Right ventricle myocardium inferior (tissue), 1 donor: Measurements from ENCODE around the gene XPR1. TPM values are rescaled to one million over a fixed set of nuclear protein-coding genes. Genes with fewer than 3 reads are reported as not detected.
"Not testable (repeated sequence)": the region's sequence is repeated elsewhere in the genome, so short reads cannot be mapped to it uniquely, and the experiment has no call there.

Experiments
- ATAC-seq: fragments of 200-7000 bp; cut with Tn5 transposase; one replicate; pipeline ENCODE4 v1.9.1; 2020; ENCODE audit warnings: mild to moderate bottlenecking, moderate library complexity
- DNase-seq: peaks from one replicate; pipeline ENCODE4 v3.0.0; 2021; ENCODE audit errors: missing footprints
- intact Hi-C: fragments of 100-400 bp; cut with DNase I; formaldehyde crosslinking; loops from one replicate; pipeline ENCODE4 v1.11.0; 2022
- total RNA-seq: library from RNA; stranded (reverse); fragmentation: NEBNext Ultra II Directional; extraction: Animal tissue kit (Norgen Biotek cat#: 25700); gene quantifications from one replicate; pipeline ENCODE4 v1.2.1, GENCODE V29; 2021
- donor health status: DM: no; HTN: yes; CAD: no; lungs with severe emphysema.

Gene XPR1
- total RNA-seq, 1 donor from 2014 or later: 35.8 TPM

GRCh38 chr1:180793451-180793850 is 161.6 kb downstream of the XPR1 start:
- DNase-seq: no peak
- ATAC-seq: no peak
- intact Hi-C loops: no loop called here

DNA sequence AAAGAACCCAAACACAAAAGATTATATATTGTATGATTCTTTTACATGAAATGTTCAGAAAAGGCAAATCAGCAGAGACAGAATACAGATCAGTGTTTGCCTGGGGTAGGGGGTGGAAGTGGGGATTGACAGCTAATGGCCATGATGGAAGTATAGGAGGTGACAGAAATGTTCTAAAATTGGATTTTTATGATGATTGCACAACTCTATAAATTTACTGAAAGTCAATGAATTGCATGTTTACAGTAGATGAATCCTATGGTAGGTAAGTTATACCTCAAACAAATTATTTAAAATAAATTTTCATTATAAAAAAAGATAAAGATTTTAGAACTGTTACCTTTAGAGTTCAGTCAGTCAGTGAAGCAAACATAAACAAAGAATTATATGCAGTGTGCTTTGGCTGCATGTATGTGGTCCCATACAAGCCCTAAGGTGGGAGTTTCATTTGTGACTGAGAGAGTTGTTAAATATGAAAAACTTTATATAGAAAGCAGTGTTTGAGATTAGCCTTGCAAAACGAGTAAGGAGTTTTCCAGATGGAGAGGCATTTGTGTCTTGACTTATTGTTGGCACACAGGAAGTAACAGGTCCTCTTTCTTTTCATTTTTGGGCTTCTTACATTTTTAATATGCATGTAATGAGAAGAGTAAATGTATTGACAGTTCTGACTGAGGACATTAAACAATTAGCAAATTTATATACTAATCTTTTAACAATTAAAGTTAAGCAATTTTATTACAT is 165.2 kb downstream of the XPR1 start:
- DNase-seq: no peak
- no peak for ATAC-seq
- intact Hi-C loops: no loop called here

- ATAC-seq: no peak
- intact Hi-C loops: no loop called here
- no peak for DNase-seq
These were observed 169.1 kb downstream of the XPR1 start for GRCh38 chr1:180800945-180801344.

- intact Hi-C loops: no loop called here
- DNase-seq: no peak
These were observed 171.0 kb downstream of the XPR1 start for GRCh38 chr1:180802813-180803212.

DNA sequence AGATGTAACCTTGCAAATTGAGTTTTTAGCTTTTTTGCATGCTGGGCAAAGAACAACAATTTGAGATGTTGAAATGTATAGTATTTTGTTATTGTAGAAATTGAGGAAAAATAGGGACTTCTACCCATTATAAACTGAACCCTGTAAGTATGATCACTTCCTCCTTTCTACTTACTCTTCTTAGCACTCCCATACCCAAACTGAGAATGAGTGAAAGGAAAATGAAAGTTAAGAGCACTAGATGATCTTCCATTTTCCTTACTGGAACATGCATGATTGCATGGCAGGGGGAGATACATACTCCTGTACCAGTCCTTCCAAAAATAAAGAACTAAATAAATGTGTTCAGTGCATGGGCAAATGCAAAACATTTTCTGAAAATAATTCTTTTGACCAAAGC is 173.5 kb downstream of the XPR1 start:
- no peak for DNase-seq
- intact Hi-C loops: no loop called here
- ATAC-seq: no peak

More at GRCh38 chr1:180802813-180803212, 171.0 kb downstream of the XPR1 start:
- no peak for ATAC-seq

- intact Hi-C loops: no loop called here
- DNase-seq (no peak), ATAC-seq (no peak)
These were observed 179.5 kb downstream of the XPR1 start for GRCh38 chr1:180811298-180811697.

DNA sequence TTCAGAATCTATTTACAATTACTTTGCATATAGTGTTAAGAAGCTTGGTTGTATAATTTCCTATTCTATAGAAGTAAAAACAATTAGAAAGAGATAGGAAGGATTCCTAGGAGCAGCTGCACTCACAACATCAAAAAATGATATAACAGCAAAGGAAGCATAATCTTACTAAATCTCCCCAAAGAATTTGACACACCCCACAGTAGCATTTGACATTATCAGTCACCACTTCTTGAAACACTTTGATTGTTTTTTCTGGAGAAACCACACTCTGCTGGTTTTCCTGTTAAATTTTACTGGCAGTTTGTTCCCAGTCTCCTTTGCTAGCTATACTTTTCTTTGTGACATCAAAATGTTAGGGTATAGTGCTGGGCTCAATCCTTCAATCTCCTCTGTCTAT is 180.1 kb downstream of the XPR1 start:
- intact Hi-C loops: no loop called here
- ATAC-seq: no peak
- DNase-seq: no peak

DNA sequence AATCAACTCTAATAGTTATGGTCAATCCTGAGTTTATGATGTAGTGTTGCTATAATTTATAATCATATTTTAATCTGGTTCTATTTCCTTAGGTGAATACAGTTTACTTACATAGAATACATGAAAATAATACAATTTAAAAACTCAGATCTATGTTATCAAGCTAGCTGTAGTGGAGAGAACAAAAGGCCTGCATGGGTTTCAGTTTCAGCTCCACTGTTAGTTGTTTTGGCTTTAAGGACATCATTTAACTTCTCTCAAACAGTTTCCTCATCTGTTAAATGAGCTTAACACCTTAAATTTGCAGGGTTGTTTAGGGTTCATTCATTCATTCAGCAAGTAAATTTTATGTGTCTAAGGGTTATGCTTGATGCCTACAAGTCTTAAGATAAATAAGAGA is 182.4 kb downstream of the XPR1 start:
- ATAC-seq (no peak), DNase-seq (no peak)
- intact Hi-C loops: no loop called here

GRCh38 chr1:180815188-180815587 is 183.4 kb downstream of the XPR1 start:
- intact Hi-C loops: no loop called here
- ATAC-seq (no peak), DNase-seq (no peak)

GRCh38 chr1:180816132-180816531 is 184.3 kb downstream of the XPR1 start:
- ATAC-seq: no peak
- intact Hi-C loops: no loop called here
- DNase-seq: no peak

DNA sequence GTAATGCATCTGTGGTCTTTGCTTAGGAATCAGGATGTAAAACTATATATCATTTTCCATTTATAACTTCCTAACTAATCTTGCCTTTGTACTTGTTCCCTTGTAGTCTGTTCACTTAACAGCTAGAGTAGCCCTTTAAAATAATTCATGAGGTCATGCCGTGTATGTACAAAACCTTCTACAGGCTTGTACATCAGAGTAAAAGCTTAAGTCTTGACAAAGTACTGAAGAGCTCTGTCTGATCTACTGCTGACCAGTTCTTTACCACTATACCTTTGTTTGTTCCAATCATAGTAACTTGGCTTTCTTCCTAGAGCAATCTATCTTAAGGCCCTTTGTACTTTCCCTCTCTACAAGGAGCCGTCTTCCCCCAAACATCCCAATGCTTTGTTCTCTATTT is 190.1 kb downstream of the XPR1 start:
- intact Hi-C loops: no loop called here
- no peak for ATAC-seq
- no peak for DNase-seq

- ATAC-seq, intact Hi-C loops, DNase-seq: not testable (repeated sequence)
These were observed 199.7 kb downstream of the XPR1 start for GRCh38 chr1:180831507-180831906.

GRCh38 chr1:180833180-180833579 is 201.4 kb downstream of the XPR1 start:
- DNase-seq, ATAC-seq, intact Hi-C loops: not testable (repeated sequence)

- intact Hi-C loops: no loop called here
- no peak for ATAC-seq
- no peak for DNase-seq
These were observed 204.6 kb downstream of the XPR1 start for GRCh38 chr1:180836449-180836848.

- intact Hi-C loops: no loop called here
- ATAC-seq (no peak), DNase-seq (no peak)
These were observed 205.2 kb downstream of the XPR1 start for GRCh38 chr1:180837020-180837419.

DNA sequence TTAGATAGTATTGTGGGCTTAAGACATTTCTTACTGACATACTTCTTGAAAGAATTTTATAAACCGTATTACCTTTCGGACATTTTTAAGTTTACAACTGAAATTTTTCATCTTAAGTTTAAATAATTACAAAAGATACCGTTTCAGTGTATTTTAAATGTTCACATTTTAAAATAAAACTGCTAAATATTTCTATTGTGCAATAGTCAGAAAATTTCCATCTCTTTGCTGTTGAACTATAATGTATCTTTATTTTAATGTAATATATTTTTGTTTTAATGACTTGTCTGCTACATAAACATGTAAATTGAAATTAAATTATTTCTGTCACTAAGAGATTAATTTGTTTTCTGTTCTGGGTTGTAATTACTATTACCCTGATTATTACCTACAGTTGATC is 206.7 kb downstream of the XPR1 start:
- DNase-seq: no peak
- no peak for ATAC-seq
- intact Hi-C loops: no loop called here

DNA sequence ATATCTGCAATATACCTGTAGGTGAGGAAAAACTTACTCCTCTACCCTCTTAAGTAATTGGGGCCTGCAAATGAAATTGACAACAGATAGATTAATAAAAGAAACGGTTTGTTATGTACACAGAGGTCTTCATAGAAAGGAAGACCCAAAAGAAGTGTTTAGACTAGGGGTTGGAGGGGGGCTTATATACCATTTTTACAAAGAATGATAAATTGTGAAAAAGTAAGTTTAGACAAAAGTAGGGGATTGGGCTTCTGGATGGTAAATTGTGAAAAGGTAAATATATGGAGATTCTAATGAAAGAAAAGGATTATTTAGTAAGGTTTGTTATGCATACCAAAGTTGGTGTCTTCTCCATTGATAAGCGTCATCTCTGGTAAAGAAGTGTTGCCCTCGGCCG is 207.7 kb downstream of the XPR1 start:
- DNase-seq: no peak
- intact Hi-C loops: no loop called here
- ATAC-seq: no peak

GRCh38 chr1:180841415-180841814 is 209.6 kb downstream of the XPR1 start:
- intact Hi-C loops: no loop called here
- ATAC-seq: no peak
- no peak for DNase-seq

DNA sequence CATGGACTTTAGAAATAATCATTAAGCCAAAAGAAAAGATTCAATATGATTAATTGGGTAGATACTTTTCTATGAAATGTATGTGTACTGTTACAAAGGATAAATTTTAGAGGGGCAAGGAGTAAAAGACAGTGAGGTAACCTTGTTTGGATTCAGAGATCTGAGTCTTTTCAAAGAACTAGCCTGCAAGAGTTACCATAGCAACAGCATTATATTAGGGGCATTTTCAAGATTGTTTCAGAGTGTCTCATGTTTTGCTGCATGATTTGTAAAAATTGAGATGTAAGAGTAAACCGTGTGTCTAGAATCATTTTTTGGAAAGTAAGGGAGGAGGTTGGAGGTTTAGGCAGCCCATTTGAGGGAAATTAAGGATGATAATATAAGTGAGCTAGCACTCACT is 210.2 kb downstream of the XPR1 start:
- intact Hi-C loops: no loop called here
- no peak for DNase-seq
- no peak for ATAC-seq

DNA sequence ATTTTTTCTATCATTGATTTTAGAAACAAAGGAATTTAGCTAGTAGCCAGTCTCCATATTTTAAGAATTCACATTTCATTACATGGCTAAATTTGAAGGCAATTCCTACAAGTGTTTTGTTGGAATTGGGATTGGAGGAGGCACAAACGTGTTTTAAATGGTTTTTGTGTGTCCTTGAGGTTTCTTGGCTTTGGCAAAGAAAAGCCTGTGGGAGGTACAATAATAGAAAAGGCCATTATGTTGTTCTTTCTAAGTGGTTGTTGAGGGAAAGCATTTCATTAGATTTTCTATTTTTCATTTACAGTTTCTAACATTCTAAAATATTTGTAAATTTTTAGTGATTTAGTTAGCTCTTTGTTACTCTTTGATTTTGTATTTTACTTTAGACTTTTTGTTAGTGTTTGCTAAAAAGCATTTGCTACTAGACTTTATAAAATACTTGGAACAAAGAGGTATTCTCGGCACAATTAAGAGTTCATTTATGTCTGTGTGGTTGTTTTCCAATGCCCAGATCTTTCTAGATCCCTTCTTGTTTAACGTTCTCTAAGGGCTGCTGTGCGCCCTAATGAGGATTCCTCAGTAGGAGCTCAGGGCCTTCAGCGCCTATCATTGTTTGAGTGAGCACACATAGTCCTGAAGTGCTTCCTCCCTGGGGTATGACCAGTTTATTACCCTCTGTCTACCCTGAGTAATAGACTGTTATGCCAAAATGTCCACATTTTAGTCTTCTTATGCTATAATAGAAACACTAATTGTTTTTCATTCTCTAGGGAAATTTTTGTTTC is 210.9 kb downstream of the XPR1 start:
- ATAC-seq (no peak), DNase-seq (no peak)
- intact Hi-C loops: no loop called here
